ENCODE measurements around the gene PHC2. TPM values are rescaled to one million over a fixed set of nuclear protein-coding genes. Genes with fewer than 3 reads are reported as not detected.
A peak's percentile ranks its signal among the peaks of the same experiment; 100 is the strongest.

PHC2 gene
- total and polyA plus RNA-seq, 4 donors: 51.9 to 111 (median 91.6) TPM

DNA sequence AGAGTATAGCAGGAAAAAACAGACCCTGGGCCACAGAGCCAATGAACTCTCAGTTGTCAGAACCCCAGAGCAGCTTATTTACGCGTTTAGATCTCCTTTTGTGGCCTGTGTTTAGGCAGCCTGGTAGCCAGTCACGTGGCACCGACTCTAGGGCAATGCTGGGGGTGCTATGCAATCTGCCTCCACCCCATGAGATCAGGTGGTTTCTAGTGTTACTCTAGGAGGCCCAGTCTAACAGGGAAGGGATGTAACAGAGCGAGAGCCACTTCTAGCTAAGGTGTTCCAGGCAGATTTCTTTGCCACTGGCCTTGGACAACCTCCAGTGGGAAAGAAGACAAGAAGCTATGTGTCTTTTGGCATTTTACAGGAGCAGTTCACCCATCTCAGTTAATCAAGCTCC, 98.0 kb downstream of the PHC2 start:
- Histone ChIP-seq H3K4me3 (ENCODE audit: low read depth, low read length) (no peak overlapping the region), H3K27ac (ENCODE audit: low read depth, low read length) (no peak overlapping the region), H3K9me3 (ENCODE audit: control insufficient read depth, insufficient read depth, low read length) (no peaks in the 10 kb centered on the region), H3K36me3 (ENCODE audit: control insufficient read depth, insufficient read depth, low read length) (peaks cover 62% of the 10 kb centered on the region), H3K27me3 (ENCODE audit: control insufficient read depth, insufficient read depth, low read length) (no peaks in the 10 kb centered on the region), H3K4me1 (ENCODE audit: control insufficient read depth, insufficient read depth, low read length) (peaks cover 36% of the 10 kb centered on the region)
- DNase-seq (ENCODE audit: low read depth in 4 of 6, low spot score in 6 of 6): no peak
- 75% methylated on average over 2 of the region's 5 CpGs for WGBS (ENCODE audit: insufficient coverage)

DNA sequence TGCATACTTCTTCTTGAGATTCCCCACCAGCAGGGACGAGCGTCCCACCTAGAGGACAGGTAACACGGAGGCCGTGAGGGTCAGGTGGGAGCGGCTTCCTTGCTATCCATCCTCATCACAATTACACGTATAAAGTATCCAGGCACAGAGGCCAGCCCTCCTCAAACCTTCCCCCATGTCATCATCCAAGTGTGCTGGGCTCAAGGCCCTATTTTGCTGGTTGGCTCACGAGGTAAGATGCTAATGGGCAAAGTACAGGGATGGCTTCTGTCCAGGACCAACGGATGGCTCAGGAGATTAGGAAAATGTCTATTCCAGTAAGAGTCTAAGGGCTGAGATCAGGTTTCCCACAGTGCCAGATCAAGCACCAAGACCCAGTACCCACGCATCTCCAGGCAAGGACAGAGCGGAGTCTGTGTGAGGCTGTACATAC, 98.5 kb downstream of the PHC2 start:
- H3K9me3 ChIP-seq (ENCODE audit: control insufficient read depth, insufficient read depth, low read length): no peaks in the 10 kb centered on the region
- H3K27me3 ChIP-seq (ENCODE audit: control insufficient read depth, insufficient read depth, low read length): no peaks in the 10 kb centered on the region
- no peak overlapping the region for H3K4me3 ChIP-seq (ENCODE audit: low read depth, low read length)
- peaks cover 36% of the 10 kb centered on the region for H3K4me1 ChIP-seq (ENCODE audit: control insufficient read depth, insufficient read depth, low read length)
- WGBS (ENCODE audit: insufficient coverage): 83% methylated on average over 7 of the region's 10 CpGs
- H3K27ac ChIP-seq (ENCODE audit: low read depth, low read length): peak overlapping the region; percentile 4
- peaks cover 65% of the 10 kb centered on the region for H3K36me3 ChIP-seq (ENCODE audit: control insufficient read depth, insufficient read depth, low read length)
- no peak for DNase-seq (ENCODE audit: low read depth in 4 of 6, low spot score in 6 of 6)

DNA sequence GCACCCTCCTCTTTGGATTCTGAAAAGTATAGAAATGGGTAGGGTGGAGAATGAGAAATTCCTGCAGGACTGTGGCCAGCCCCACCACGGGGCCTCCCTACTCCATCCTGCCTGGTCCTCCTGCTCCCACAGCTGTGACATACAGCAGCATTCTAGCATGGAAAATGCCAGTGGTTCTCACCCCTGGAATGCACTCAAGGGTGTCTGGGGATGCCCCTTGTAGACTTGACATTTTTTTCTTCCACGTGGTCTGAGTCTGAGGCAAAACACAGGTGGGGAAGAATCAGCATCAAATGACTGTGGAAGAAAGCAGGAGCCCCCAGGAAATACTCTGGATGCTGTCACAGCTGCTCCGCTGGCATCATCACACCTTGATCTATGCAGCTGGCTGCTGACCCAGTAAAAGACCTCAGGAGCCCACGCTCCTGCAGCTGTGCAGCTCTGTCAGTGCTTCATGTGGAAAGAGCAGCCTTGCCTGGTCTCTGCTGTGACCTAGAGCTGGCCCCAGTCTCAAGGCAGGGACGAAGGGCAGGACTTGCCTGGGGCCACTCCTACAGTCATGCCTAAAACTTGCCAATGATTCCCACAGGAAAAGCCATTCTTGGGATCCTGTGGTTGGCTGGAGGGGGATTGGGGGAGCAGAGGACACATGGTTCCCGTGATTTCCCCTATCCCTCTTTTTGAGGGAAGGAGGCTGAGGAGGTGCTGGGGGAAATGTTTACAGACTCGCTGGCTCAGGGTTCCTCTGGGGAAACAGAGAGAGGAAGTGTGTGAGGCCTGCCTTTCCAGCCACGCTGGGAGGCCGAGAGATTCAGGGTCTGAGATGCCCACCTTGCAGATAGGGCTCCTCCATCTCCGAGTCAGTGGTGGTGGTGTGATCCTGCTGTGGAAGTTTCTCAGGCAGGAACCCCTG, 99.2 kb downstream of the PHC2 start:
- DNase-seq (ENCODE audit: low read depth in 4 of 6, low spot score in 6 of 6): no peak
- H3K4me3 ChIP-seq (ENCODE audit: low read depth, low read length): no peak overlapping the region
- peaks cover 35% of the 10 kb centered on the region for H3K4me1 ChIP-seq (ENCODE audit: control insufficient read depth, insufficient read depth, low read length)
- peaks cover 71% of the 10 kb centered on the region for H3K36me3 ChIP-seq (ENCODE audit: control insufficient read depth, insufficient read depth, low read length)
- H3K27me3 ChIP-seq (ENCODE audit: control insufficient read depth, insufficient read depth, low read length): no peaks in the 10 kb centered on the region
- H3K27ac ChIP-seq (ENCODE audit: low read depth, low read length): no peak overlapping the region
- H3K9me3 ChIP-seq (ENCODE audit: control insufficient read depth, insufficient read depth, low read length): no peaks in the 10 kb centered on the region
- WGBS (ENCODE audit: insufficient coverage): 79% methylated on average over 7 of the region's 10 CpGs

DNA sequence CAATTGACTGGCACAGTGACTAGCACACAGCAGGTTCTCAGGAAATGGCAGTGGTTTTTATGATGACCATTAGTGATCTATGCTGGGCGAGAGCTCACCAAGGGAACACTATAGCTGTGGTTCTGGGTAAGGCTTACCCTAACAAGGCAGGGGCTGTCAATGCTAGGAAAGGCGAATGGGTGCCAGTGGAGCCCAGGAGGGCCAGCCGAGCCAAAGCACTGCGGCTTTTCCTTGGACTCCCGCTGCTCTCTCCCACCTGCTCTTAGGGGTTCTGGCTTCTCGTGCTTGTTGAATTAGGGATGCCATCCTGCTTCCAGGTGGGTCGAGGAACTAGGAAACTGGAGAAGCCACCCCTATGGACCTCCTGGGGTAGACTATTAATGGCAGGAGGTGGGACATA, 100.0 kb downstream of the PHC2 start:
- Histone ChIP-seq H3K4me1 (ENCODE audit: control insufficient read depth, insufficient read depth, low read length) (peaks cover 31% of the 10 kb centered on the region), H3K4me3 (ENCODE audit: low read depth, low read length) (no peak overlapping the region), H3K36me3 (ENCODE audit: control insufficient read depth, insufficient read depth, low read length) (peaks cover 73% of the 10 kb centered on the region), H3K27ac (ENCODE audit: low read depth, low read length) (no peak overlapping the region), H3K9me3 (ENCODE audit: control insufficient read depth, insufficient read depth, low read length) (no peaks in the 10 kb centered on the region), H3K27me3 (ENCODE audit: control insufficient read depth, insufficient read depth, low read length) (no peaks in the 10 kb centered on the region)
- 78% methylated on average over 7 of the region's 7 CpGs for WGBS (ENCODE audit: insufficient coverage)
- no peak for DNase-seq (ENCODE audit: low read depth in 4 of 6, low spot score in 6 of 6)

DNA sequence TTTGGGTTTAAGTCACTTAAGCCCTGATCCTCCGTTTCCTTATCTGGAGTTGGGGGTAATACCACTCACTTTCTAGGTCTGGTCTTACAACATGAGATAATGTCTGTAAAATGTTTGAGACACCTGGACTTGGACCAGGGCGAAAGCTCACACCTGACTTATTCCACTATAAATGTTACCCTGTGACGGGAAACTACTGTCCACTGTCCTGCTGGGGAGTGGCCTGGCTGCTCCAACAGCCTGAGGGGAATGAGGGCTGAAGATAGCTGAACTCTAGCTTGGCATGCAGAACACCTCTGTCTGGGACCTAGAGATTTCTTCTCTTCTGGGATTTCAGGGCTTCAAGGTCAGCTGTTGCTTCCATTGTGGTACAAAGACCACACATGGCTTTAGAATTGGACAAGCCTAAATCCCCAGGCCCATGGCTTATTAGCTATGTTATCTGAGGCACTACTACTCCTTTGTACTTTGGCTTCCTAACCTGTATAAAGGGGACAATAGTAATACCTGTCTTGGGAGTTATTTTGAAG, 100.5 kb downstream of the PHC2 start:
- H3K4me1 ChIP-seq (ENCODE audit: control insufficient read depth, insufficient read depth, low read length): peaks cover 29% of the 10 kb centered on the region
- no peak for DNase-seq (ENCODE audit: low read depth in 4 of 6, low spot score in 6 of 6)
- no peaks in the 10 kb centered on the region for H3K27me3 ChIP-seq (ENCODE audit: control insufficient read depth, insufficient read depth, low read length)
- H3K36me3 ChIP-seq (ENCODE audit: control insufficient read depth, insufficient read depth, low read length): peaks cover 77% of the 10 kb centered on the region
- no peak overlapping the region for H3K4me3 ChIP-seq (ENCODE audit: low read depth, low read length)
- no peak overlapping the region for H3K27ac ChIP-seq (ENCODE audit: low read depth, low read length)
- no peaks in the 10 kb centered on the region for H3K9me3 ChIP-seq (ENCODE audit: control insufficient read depth, insufficient read depth, low read length)
- WGBS (ENCODE audit: insufficient coverage): 94% methylated on average over 2 of the region's 3 CpGs

DNA sequence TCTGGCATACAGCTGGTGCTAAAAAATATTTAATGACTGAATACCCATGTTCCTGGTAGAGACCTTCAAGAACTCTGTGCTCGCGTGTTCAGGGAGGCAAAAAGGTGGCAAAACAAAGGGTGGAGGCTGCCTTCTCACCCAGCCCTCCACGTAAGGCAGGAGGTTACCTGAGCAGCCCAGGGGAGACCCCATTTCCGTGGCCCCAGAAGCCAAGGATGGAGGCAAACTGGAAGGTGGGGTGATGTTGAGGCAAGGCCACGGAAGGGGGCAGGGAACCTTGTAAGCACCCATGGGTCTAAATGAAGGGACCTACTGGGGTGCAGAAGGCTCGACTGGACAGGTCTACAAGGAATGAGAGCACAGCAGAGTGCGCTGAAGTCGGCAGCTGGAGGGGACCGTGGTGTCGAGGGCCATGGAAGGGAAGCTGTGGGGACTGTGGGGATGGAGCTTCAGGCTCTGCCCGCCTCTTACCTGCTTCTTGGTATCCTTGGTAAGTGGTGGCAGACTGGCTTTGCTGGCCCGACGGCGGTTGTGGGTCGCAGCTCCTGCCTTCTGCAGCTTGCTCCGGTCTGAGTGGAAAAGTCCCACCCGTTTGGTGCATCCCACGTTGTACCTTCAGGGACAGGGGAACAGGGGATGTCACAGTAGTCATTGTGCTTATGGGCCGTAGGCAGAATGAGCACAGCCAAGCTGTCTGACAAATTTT, 101.1 kb downstream of the PHC2 start:
- H3K9me3 ChIP-seq (ENCODE audit: control insufficient read depth, insufficient read depth, low read length): no peaks in the 10 kb centered on the region
- no peak overlapping the region for H3K4me3 ChIP-seq (ENCODE audit: low read depth, low read length)
- 93% methylated on average over 19 of the region's 19 CpGs for WGBS (ENCODE audit: insufficient coverage)
- H3K36me3 ChIP-seq (ENCODE audit: control insufficient read depth, insufficient read depth, low read length): peaks cover 83% of the 10 kb centered on the region
- H3K27me3 ChIP-seq (ENCODE audit: control insufficient read depth, insufficient read depth, low read length): no peaks in the 10 kb centered on the region
- H3K27ac ChIP-seq (ENCODE audit: low read depth, low read length): no peak overlapping the region
- H3K4me1 ChIP-seq (ENCODE audit: control insufficient read depth, insufficient read depth, low read length): peaks cover 33% of the 10 kb centered on the region
- DNase-seq (ENCODE audit: low read depth in 4 of 6, low spot score in 6 of 6): no peak

DNA sequence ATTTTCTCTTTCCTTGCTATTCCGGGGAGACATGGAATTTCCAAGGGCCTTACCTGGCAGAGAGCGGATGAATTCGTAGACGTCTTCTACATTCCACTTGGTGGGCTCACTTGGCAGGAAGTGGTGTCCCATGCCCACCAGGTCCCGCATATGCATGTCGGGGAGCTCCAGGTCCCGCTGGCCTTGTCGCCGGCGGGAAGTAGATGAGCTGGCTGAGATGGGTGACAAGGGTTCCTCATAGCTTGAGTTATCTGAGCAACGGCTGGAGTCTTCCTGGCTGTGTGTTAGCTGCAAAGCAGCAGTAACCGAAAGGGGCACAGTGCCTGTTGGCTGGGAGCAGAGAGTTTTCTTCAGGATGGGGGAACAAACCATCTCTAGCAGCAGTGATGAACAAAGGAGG, 102.1 kb downstream of the PHC2 start:
- Histone ChIP-seq H3K9me3 (ENCODE audit: control insufficient read depth, insufficient read depth, low read length) (no peaks in the 10 kb centered on the region), H3K4me3 (ENCODE audit: low read depth, low read length) (no peak overlapping the region), H3K27ac (ENCODE audit: low read depth, low read length) (no peak overlapping the region), H3K36me3 (ENCODE audit: control insufficient read depth, insufficient read depth, low read length) (peaks cover 88% of the 10 kb centered on the region), H3K27me3 (ENCODE audit: control insufficient read depth, insufficient read depth, low read length) (no peaks in the 10 kb centered on the region), H3K4me1 (ENCODE audit: control insufficient read depth, insufficient read depth, low read length) (peaks cover 35% of the 10 kb centered on the region)
- DNase-seq (ENCODE audit: low read depth in 4 of 6, low spot score in 6 of 6): no peak
- WGBS (ENCODE audit: insufficient coverage): 94% methylated on average over 10 of the region's 12 CpGs

DNA sequence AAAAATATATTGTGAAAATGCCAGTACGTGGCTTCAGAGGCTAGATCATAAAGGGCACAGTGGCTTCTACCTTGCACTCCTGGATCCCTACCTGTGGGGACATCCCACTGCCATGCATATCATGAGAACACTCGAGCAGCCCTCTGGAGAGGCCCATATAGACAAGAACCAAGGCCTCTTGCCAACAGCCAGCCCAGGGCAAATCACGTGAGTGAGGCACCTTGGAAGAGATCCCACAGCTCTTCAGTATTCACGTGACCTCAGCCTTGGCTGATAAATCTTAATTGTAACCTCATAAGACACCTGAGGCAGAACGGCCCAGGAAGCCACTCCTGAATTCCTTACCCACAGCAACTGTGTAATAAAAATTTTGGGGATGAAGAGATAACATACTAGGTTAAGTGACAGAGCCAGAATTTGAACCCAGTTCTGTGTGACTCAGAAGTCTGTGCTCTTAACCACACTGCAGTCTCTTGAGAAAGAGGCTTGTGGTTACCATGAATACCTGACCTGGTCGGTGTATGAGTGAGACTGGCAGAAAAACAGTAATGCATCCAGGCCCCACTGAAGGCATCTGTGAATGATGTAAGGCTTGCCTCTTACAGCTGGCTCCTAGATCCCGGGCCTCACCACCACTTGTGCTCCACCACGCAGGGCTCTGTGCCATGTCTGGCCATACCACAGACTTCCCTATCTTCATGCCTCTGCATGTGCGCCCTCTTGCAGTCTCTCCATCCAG, 103.1 kb downstream of the PHC2 start:
- no peaks in the 10 kb centered on the region for H3K27me3 ChIP-seq (ENCODE audit: control insufficient read depth, insufficient read depth, low read length)
- peaks cover 30% of the 10 kb centered on the region for H3K4me1 ChIP-seq (ENCODE audit: control insufficient read depth, insufficient read depth, low read length)
- H3K4me3 ChIP-seq (ENCODE audit: low read depth, low read length): no peak overlapping the region
- no peak overlapping the region for H3K27ac ChIP-seq (ENCODE audit: low read depth, low read length)
- 62% methylated on average over 6 of the region's 9 CpGs for WGBS (ENCODE audit: insufficient coverage)
- peaks cover 91% of the 10 kb centered on the region for H3K36me3 ChIP-seq (ENCODE audit: control insufficient read depth, insufficient read depth, low read length)
- no peaks in the 10 kb centered on the region for H3K9me3 ChIP-seq (ENCODE audit: control insufficient read depth, insufficient read depth, low read length)
- peak in 2 of 6 donors; percentile 47 to 50 for DNase-seq (ENCODE audit: low read depth in 4 of 6, low spot score in 6 of 6)

DNA sequence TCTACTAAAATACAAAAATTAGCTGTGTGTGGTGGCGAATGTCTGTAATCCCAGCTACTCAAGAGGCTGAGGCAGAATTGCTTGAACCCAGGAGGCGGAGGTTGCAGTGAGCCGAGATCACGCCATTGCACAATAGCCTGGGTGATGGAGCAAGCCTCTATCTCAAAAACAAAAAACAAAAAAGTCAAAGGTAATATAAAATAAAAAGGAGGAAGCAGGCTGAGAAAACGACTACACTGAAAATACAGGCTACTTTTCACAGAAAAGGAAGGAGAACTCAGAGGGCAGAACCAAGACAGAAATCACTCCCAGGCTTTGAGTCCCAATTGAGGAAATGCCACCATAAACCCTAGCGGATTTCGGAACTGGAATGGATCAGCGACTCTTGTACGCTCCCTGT, 104.1 kb downstream of the PHC2 start:
- no peak for DNase-seq (ENCODE audit: low read depth in 4 of 6, low spot score in 6 of 6)
- no peak overlapping the region for H3K27ac ChIP-seq (ENCODE audit: low read depth, low read length)
- H3K4me1 ChIP-seq (ENCODE audit: control insufficient read depth, insufficient read depth, low read length): peaks cover 20% of the 10 kb centered on the region
- WGBS (ENCODE audit: insufficient coverage): no CpG with 5 or more reads among the region's 9 CpGs
- H3K4me3 ChIP-seq (ENCODE audit: low read depth, low read length): no peak overlapping the region
- peaks cover 85% of the 10 kb centered on the region for H3K36me3 ChIP-seq (ENCODE audit: control insufficient read depth, insufficient read depth, low read length)
- H3K27me3 ChIP-seq (ENCODE audit: control insufficient read depth, insufficient read depth, low read length): no peaks in the 10 kb centered on the region
- no peaks in the 10 kb centered on the region for H3K9me3 ChIP-seq (ENCODE audit: control insufficient read depth, insufficient read depth, low read length)

Measured in spinal cord (tissue), 10 donors.